Spinal cord (tissue), 10 donors: Measurements from ENCODE around the gene RNPEPL1. TPM values are rescaled to one million over a fixed set of nuclear protein-coding genes. Genes with fewer than 3 reads are reported as not detected.
"Not testable (repeated sequence)": the region's sequence is repeated elsewhere in the genome, so short reads cannot be mapped to it uniquely, and the experiment has no call there.

Experiments used
- DNase-seq, 6 donors: peaks; one replicate each; pipeline versions ENCODE4 v3.0.0 to v3.0.0-alpha.2; 2013 to 2015; ENCODE audit warnings: low spot score in 6 of 6, low read depth in 4 of 6
- H3K27ac ChIP-seq: one replicate; pipeline ENCODE4 v1.5.1; 2013; ENCODE audit warnings: low read depth, low read length, control low read depth
- H3K27me3 ChIP-seq: one replicate; pipeline ENCODE4 v1.6.1; 2013; ENCODE audit warnings: low read length; ENCODE audit not compliant: control insufficient read depth, insufficient read depth
- H3K36me3 ChIP-seq: one replicate; pipeline ENCODE4 v1.6.1; 2013; ENCODE audit warnings: low read length; ENCODE audit not compliant: control insufficient read depth, insufficient read depth
- H3K4me1 ChIP-seq: one replicate; pipeline ENCODE4 v1.6.1; 2013; ENCODE audit warnings: low read length; ENCODE audit not compliant: control insufficient read depth, insufficient read depth
- H3K4me3 ChIP-seq: one replicate; pipeline ENCODE4 v1.5.1; 2013; ENCODE audit warnings: low read depth, low read length, control low read depth
- H3K9me3 ChIP-seq: one replicate; pipeline ENCODE4 v1.6.1; 2013; ENCODE audit warnings: low read length; ENCODE audit not compliant: control insufficient read depth, insufficient read depth
- WGBS: methylation state at CpG from one replicate; pipeline ENCODE4 v1.1.5; 2013; ENCODE audit warnings: missing lambda C conversion rate; ENCODE audit not compliant: insufficient coverage; 5-methylcytosine and 5-hydroxymethylcytosine counted together
- polyA plus RNA-seq, 2 donors: library from polyadenylated mRNA; unstranded; fragments of 120-200 nt; gene quantifications; one replicate each; pipeline ENCODE4 v1.2.1, GENCODE V29; 2013; ENCODE audit not compliant: insufficient read length in 2 of 2
- total RNA-seq, 2 donors: library from RNA; depleted of rRNA in 1 of 2; stranded (reverse); fragments of 120-200 nt in 1 of 2; fragments of >200 nt in 1 of 2; gene quantifications; one replicate each; pipeline versions ENCODE4 v1.2.3 to v1.2.4, GENCODE V29; 2013 to 2014
- donor health status: healthy.

RNPEPL1 gene
- total and polyA plus RNA-seq, 4 donors, result 11.3 to 41.8 (median 27.2) TPM

DNA sequence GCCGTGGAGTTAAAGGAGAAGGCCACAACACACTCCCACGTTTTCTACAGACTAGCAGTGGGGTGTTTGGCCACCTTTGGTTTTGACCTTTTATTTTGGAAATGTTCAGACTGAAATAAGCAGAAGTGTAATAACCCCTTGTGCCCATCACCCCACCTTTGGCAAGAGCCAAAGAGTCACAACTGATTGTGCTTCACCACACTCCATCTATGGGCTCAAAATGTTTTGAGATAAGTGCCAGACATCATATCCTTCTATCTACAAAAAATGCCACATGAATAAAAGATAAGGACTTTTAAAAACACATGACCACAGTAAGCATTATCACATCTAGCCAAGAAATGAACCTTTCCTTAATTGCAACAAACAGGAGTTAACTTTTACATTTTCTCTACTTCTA, 47.1 kb downstream of the RNPEPL1 start:
- peaks cover 7% of the 10 kb centered on the region for H3K4me1 ChIP-seq
- 100% methylated on average over 1 of the region's 2 CpGs for WGBS
- no peaks in the 10 kb centered on the region for H3K27me3 ChIP-seq
- no peak overlapping the region for H3K27ac ChIP-seq
- no peak overlapping the region for H3K4me3 ChIP-seq
- no peak for DNase-seq
- H3K36me3 ChIP-seq, result peaks cover 16% of the 10 kb centered on the region
- no peaks in the 10 kb centered on the region for H3K9me3 ChIP-seq

DNA sequence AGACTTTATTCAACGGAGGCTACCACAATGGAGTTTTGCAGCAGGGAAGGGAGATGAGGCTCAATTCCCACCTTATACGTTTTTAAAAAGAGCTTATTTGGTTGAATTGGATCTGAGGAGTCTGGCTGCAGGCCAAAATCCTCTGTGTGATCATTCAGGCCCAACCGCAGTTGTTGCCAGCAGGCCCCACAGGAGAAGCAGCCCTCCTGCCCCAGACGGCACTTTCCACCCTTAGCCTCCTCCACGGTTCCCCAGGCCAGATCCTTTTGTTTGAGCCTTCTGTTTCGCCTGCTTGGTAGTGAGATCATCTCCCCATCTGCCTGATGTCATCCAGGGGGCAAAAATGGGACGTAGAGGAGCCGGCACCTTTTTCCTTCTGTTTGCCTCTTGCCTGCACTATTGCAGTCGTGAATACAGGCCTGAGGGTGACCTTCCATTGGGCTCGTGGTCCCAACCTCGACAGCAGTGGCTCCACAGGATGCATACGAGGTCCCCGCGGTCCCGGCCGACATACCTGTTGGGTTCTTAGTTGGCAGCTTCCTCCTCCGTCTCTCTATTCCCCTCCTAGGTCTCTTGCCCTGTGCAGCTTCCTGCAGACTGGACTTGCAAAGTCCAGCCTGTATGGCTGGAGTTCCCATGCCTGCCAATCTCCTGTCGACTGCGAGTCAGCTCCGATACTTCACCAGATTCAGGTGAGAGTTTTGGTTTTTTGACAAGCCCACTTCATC, 47.7 kb downstream of the RNPEPL1 start:
- Histone ChIP-seq H3K4me1 (peaks cover 7% of the 10 kb centered on the region), H3K36me3 (peaks cover 19% of the 10 kb centered on the region), H3K27ac (no peak overlapping the region), H3K27me3 (no peaks in the 10 kb centered on the region), H3K9me3 (no peaks in the 10 kb centered on the region), H3K4me3 (no peak overlapping the region)
- DNase-seq, result peak in 3 of 6 donors; percentile 6 to 64 (median 47)
- WGBS, result 71% methylated on average over 16 of the region's 20 CpGs

DNA sequence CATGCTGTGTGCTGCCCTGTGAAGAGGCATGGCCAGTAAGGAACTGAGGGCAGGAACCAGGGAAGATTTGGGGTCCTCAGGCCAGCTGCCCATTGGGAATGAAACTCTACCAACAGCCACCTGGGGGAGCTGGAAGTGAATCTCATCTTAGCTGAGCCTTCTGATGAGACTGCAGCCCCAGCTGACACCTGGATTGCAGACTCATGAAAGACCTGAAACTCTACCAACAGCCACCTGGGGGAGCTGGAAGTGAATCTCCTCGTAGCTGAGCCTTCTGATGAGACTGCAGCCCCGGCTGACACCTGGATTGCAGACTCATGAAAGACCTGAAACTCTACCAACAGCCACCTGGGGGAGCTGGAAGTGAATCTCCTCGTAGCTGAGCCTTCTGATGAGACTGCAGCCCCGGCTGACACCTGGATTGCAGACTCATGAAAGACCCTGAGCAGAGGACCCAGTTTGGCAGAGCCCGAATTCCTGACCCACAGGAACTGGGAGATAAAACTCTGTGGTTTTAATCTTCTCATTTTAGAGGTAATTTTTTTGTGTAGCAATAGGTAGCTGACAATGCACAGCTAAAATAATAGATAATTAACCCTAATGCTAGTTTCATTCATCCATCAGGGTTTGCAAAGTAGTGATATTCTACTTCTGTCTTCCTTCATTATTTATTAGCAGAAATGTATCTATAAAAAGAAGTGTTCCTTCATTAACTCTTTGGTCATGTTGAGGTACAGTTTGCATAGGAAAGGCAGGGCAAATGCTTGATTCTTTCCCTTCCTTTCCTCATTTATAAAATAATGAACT, 48.8 kb downstream of the RNPEPL1 start:
- not testable (repeated sequence) for H3K4me3 ChIP-seq, H3K27ac ChIP-seq, H3K9me3 ChIP-seq, H3K4me1 ChIP-seq, H3K27me3 ChIP-seq, DNase-seq
- peaks cover 19% of the 10 kb centered on the region for H3K36me3 ChIP-seq
- WGBS, result 100% methylated on average over 1 of the region's 5 CpGs

DNA sequence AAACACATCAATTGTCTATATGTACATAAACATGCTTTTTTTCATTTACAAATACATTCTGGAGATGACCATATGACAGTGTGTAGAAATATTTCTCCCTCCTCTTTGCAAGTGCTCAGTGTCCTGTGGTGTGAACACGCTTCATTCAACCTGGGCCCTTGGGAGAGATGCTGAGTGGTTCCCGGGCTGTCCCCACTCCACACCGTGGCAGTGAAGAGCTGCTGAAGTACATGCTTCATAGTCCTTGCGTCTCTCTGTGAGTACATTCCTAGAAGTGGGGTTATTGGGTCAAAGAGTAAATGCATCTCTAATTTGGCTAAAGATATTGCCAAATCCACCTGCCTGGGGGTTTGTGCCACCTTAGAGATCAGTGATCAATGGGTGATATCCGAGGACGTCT, 50.5 kb downstream of the RNPEPL1 start:
- Histone ChIP-seq H3K4me3 (no peak overlapping the region), H3K27me3 (no peaks in the 10 kb centered on the region), H3K4me1 (peaks cover 7% of the 10 kb centered on the region), H3K9me3 (no peaks in the 10 kb centered on the region), H3K36me3 (peaks cover 20% of the 10 kb centered on the region), H3K27ac (no peak overlapping the region)
- WGBS, result 94% methylated on average over 2 of the region's 6 CpGs
- no peak for DNase-seq

DNA sequence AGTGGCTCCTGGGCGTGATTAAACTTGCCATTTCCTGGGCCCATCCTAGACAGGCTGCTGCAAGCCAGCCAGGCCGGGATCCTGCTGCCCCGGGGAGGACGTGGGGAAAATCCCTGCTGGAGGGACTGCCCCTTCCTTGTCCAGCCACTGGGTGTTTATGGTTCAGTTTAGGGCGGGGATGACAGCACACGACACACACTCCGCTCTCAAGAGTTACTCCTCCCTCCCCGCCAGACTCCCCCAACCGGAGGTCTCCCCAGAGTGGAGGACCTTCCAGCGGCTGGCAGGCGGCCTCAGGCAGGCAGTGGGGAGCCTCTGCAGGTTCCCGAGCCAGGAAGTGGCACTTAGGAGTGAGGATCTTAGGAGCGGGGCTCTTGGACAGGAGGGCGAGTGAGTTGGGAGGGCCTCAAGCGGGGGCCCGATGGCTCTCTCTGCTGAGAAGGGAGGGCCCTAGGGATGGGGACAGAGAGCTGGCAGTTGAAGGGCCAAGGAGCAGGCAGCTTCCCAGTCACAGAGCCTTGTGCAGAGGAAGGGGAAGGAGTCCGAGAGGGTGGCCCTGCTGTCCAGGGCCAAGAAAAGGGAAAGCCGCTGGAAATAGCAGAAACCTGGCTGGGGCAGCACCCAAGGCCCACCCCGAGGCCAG, 51.3 kb downstream of the RNPEPL1 start:
- Histone ChIP-seq H3K4me1 (peaks cover 7% of the 10 kb centered on the region), H3K9me3 (no peaks in the 10 kb centered on the region), H3K4me3 (no peak overlapping the region), H3K27ac (no peak overlapping the region), H3K36me3 (peaks cover 20% of the 10 kb centered on the region), H3K27me3 (no peaks in the 10 kb centered on the region)
- no peak for DNase-seq
- WGBS, result 85% methylated on average over 16 of the region's 19 CpGs

DNA sequence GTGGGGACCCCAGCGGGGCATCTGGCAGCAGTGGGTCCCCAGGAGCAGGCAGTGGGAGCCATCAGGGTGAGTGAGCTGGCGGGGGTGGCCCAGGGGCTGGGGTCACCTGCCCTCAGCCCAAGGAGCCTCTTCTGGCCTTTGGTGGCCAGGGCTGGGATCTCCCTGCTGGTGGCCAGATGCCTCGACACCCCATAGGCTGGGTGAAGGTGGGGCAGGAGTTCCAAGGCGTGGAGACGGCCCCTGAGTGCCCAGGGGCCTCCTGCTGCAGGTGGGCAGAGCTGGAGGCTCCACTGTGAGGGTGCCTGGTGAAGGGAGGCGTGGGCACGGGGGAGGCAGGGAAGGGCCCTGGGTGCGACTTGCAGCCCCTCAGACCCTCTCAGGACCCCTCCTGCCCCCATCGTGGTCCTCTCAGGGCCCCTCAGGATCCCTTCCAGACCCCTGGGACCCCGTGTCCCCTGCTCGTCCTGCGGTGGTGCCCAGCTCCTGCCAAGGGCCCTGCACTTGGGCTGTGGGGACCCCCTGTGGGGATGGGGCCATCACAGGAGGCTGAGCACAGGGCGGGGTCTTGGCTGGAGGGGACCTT, 52.0 kb downstream of the RNPEPL1 start:
- no peaks in the 10 kb centered on the region for H3K27me3 ChIP-seq
- WGBS, result 92% methylated on average over 13 of the region's 13 CpGs
- no peak for DNase-seq
- no peak overlapping the region for H3K4me3 ChIP-seq
- H3K36me3 ChIP-seq, result peaks cover 20% of the 10 kb centered on the region
- H3K9me3 ChIP-seq, result no peaks in the 10 kb centered on the region
- H3K27ac ChIP-seq, result no peak overlapping the region
- H3K4me1 ChIP-seq, result peaks cover 7% of the 10 kb centered on the region

DNA sequence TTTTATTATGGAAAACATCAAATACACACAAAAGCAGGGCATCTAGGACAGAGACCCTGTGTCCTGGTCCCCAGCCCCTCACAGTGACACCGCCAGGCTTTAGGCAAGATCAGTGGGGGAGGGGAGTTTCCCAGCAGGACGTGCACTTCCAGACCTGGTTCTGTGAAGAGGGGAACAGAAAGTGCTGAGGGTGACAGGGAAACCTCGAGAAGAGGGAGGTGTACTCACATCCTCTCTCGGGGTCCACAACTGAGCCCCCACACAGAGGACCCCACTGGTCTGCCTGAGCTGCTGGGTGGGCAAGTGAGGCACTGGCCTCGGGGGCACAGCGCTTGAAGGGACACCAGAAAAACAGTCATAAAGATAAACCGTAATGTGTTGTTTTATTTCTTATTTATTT, 52.6 kb downstream of the RNPEPL1 start:
- 76% methylated on average over 4 of the region's 7 CpGs for WGBS
- DNase-seq, result no peak
- Histone ChIP-seq H3K27me3 (no peaks in the 10 kb centered on the region), H3K9me3 (no peaks in the 10 kb centered on the region), H3K27ac (no peak overlapping the region), H3K4me1 (peaks cover 5% of the 10 kb centered on the region), H3K36me3 (peaks cover 20% of the 10 kb centered on the region), H3K4me3 (no peak overlapping the region)

DNA sequence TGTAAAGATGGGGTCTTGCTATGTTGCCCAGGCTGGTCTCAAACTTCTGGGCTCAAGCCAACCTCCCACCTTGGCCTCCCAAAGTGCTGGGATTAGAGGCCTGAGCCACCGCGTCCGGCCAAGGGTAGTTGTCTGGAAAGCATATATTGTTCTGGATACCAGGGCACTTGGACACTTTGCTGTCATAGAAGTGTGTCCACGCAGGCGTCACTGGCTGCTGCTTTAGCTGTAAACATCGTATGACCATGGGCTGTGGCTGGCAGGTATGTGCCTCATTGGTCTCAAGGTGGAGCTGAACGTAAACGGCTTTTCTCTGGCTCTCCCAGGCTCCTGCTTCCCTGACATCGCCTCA, 53.8 kb downstream of the RNPEPL1 start:
- DNase-seq, result no peak
- peaks cover 20% of the 10 kb centered on the region for H3K36me3 ChIP-seq
- H3K4me3 ChIP-seq, result no peak overlapping the region
- WGBS, result 87% methylated on average over 8 of the region's 9 CpGs
- no peaks in the 10 kb centered on the region for H3K9me3 ChIP-seq
- no peaks in the 10 kb centered on the region for H3K27me3 ChIP-seq
- H3K4me1 ChIP-seq, result no peaks in the 10 kb centered on the region
- H3K27ac ChIP-seq, result no peak overlapping the region

DNA sequence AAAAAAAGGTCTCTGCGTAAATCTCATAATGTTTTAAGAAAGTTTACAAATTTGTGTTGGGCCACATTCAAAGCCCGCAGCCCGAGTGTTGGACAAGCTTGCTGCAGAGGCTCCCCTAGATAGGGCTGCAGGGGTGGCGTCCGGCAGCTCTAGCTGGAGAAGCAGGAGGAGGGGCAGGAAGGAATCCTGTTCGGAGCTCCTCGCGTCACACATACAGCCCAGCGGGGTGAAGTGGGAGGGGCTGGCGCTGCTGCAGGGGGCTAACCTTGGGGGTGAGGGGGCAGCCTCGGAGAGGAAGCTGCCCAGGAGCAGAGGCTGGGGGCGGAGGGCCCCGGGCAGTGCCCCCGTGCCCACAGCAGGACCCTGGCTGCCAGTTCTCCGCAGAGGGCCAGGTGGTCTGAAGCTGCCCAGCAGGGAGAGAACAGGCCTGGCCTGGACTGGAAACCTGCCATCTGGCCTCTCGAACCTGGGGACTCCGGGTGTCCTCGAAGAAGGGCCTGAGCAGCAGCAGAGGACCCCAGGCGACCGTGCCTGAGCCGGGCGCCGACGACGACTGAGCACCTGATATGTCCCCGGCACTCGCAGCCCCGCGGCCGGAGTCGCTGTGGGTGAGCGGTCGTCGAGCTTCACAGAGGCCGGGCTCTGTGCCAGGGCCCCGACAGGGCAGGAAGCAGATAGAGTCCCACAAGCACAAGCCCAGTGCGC, 54.4 kb downstream of the RNPEPL1 start:
- H3K36me3 ChIP-seq, result peaks cover 20% of the 10 kb centered on the region
- H3K4me3 ChIP-seq, result no peak overlapping the region
- H3K9me3 ChIP-seq, result no peaks in the 10 kb centered on the region
- no peaks in the 10 kb centered on the region for H3K4me1 ChIP-seq
- DNase-seq, result no peak
- 68% methylated on average over 36 of the region's 37 CpGs for WGBS
- H3K27ac ChIP-seq, result no peak overlapping the region
- no peaks in the 10 kb centered on the region for H3K27me3 ChIP-seq
